Activated CD4-positive, alpha-beta T cell treated with anti-CD3 and anti-CD28 coated beads, Interleukin-10, Interleukin-2, amounts not matched to agents 100 ng/mL and 50 ng/mL, durations not matched to agents 16 hours and 8 hours (primary cell): ENCODE results near the gene BRSK1.
A peak's percentile ranks its signal among the peaks of the same experiment; 100 is the strongest.

ENCODE experiments used
- DNase-seq: peaks from one replicate; pipeline ENCODE4 v3.0.0-alpha.2; 2020

Gene BRSK1

DNA sequence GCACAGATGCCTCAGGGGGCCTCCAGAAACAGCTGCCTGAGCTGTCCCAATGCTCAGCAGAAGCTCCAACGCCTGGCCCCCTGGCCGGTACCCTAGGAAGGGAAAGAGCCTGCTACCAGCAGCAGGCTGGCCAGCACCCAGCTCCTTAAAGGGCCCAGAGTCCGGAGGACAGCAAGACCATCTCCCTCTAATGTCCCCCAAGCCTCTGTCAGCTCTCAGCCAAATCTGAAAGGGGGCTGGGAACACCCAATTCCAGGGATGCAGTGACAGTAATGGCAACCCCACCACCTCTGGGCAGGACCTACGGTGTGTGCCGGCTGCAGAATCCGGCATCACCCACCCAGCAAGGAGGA lies 29.2 kb upstream of the BRSK1 start:
- no peak for DNase-seq

GRCh38 chr19:55255618-55256423 lies 28.0 kb upstream of the BRSK1 start:
- DNase-seq = peak; percentile 83

DNA sequence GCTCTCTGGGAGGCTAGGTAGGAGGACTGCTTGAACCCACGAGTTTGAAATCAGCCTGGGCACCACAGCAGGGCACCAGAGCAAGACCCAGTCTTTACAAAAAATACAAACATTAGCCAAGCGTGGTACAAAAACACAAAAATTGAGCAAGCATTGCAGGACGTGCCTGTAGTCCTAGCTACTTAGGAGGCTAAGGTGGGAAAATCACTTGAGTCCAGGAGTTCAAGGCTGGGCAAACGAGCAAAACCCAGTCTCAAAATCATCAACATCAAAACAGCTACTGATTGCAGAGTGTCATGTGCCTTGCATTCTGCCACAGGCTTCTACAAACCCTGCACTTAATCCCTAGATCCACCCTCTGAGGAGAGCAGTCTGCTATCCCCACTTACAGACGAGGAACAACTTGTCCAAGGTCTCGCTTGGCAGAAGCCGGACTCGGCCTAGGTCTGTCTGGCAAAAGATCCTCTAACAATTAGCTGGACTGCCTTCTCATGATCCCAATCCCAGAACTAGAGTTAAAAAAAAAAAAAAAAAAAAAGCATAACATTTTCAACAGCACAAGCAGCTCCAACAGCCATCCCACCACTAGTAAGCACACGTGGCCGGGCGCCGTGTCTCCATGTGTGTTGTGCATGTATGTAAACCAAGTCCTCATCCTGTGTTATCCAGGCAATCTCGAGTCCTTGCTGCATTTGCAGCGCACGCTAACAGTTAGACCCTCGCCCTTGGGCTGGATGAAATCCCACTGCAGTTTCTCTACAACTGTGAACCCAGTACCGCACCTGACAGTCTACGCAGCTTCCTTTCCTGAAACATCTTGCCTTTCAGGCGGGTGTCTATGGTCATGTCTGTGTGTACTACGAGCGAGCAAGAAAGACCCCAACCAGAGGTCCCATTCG lies 27.0 kb upstream of the BRSK1 start:
- no peak for DNase-seq

- DNase-seq = peak; percentile 56
Measured at GRCh38 chr19:55257461-55258420, 26.1 kb upstream of the BRSK1 start.

GRCh38 chr19:55258476-55258827 lies 25.3 kb upstream of the BRSK1 start:
- peak; percentile 44 for DNase-seq

DNA sequence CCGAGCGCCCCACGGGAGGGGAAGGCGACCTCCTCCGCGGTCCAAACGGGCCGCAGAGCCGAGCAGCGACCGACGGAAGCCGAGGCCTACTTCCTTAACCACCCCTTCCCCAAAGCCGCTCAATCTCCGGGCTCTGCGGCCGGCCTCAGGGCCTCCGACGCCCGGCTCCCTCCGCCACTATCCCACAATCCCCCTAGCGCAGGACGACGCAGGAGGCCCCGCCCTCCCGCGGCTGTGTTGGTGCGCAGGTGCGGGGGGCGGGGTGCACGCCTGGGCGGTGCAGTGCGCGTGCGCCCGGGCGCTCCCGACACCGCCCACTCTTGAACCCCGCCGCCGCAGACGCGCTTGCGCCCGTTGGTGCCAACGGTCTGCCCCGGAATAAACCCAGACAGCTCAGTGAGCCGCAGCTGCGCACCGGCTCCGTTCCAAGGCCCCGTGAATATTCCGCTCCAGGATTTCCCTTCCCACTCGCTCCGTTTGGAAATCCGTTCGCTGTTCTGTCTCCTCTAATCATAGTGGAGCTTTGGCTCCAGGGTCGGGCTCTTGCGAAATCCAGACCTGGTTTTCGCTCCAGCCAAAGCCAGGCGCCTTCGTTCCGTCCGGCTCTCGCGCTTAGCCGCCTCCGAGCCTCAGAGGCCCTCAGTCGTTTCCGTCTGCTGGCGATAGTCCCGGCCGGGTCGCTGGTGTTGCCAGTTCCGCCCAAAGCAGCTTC lies 24.8 kb upstream of the BRSK1 start, which contains the start of gene PPP6R1:
TSS of gene PPP6R1 (minus strand) at position 190 of the 712 bp plus-strand sequence. CDS start 11,914 bp downstream, outside the sequence.
- DNase-seq = peak; percentile 98

DNA sequence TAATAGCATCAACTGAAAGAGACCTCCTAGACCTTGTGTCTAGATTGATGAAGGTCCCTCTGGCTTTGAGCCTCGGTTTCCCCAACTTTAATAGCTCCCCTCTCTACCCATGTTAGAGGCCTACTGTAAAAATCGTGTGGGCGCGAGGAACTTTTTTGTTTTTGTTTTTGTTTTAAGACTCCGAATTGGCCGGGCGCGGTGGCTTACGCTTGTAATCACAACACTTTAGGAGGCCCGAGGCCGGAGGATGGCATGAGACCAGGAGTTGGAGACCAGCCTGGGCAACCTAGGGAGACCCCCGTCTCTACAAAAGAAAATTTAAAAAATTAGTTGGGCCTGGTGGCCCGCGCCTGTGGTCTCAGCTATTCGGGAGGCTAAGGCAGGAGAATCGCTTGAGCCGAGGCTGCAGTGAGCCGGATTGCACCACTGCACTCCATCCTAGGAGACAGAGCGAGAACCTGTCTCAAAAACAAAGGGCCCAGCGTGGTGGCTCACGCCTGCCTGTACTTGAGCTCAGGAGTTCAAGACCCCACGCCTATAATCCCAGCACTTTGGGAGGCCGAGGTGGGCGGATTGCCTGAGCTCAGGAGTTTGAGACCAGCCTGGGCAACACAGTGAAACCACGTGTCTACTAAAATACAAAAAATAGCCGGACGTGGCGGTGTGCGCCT lies 24.1 kb upstream of the BRSK1 start:
- DNase-seq = no peak

DNA sequence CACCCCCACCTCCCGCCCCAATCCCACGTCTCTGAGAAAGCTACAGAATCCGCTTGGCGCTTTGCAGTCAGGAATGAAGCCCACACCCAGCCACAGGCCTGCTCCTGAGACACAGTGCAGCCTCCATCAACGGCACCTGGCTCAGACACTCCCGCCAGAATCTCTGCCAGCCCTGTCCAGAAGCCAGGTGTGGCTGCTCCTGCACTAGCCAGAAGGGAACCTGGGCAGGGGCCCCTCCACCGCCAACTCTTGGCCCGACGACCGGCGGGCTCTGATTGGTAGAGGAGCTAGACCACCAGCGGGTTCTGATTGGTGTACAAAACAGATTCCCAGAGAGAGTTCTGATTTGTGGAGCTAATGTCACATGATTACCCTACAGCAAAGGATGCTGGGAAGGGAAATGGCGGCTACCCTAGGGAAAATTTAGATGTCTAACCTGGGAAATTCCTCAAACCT lies 22.1 kb upstream of the BRSK1 start:
- DNase-seq = no peak

DNA sequence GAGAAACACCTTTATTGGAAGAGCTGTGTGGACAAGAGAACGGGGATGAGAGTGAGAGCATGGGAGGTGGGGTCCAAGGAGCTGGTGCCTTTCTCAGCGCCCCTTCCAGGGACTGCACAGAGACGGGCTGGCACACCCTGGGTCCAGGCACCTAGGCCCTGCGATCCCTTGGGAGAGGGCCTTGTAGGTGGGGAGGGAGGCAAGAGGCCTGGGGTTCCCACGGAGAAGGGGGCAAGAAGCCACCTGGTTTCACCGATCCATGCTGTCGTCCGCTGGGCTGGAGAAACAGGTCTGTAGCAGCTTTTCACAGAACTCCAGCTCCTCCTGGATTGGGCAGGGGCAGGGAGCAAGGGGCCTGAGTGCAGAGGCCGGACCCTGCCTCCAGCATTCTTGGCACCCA lies 21.4 kb upstream of the BRSK1 start:
- DNase-seq = no peak

DNA sequence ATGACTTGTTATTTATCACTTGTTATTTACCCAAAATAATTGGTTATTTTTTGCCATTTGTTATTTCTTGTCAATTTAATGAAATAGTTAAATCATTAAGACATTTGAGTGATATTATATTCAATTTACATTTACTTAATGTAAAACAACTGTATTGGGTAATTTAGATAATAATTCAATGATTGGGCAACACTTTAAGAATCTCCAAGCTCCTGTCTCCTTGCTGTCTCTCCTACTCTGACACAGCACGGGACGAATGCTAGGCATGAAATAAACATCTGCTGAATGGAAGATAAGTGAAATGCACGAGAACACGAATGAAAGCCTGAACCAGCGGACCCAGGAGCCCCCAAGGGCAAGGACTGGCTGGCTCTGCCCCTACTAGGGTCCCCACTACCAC lies 19.3 kb upstream of the BRSK1 start:
- no peak for DNase-seq

DNA sequence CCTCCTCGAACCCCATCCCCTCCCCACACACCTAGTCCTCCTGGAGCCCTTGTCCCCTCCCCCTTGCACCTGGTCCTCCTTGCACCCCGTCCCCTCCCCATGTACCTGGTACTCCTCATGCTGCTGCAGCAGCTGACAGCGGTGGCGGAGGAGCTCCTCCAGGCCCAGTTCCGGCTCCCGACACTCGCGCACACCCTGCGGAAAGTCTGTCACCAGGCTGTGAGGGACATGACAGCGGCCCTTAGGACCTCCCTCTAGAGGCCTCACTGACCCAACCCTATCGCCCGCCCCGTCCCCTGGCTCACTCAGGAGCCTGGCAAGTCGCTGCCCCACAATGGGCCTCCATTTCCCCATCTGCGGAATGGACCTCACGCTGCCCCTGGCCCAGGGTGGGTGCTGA lies 18.6 kb upstream of the BRSK1 start:
- DNase-seq = no peak

- no peak for DNase-seq
Measured at GRCh38 chr19:55265723-55266386, 17.9 kb upstream of the BRSK1 start.

- no peak for DNase-seq
Measured at GRCh38 chr19:55266404-55266803, 17.4 kb upstream of the BRSK1 start.

DNA sequence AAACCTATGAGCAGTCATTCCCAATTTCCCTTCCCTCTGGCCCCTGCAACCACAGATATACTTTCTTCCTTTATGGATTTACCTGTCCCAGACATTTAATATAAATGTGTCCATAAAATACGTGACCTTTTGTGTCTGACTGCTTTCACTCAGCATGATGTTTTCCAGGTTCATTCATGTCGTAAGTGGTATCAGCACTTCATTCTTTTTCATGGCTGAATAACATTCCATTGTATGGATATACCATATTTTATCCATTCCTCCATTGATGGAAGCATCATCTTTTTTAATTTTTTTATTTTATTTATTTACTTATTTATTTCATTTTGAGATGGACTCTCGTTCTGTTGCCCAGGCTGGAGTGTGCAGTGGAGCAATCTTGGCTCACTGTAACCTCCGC lies 17.0 kb upstream of the BRSK1 start:
- DNase-seq = no peak

- no peak for DNase-seq
Measured at GRCh38 chr19:55269299-55269698, 14.5 kb upstream of the BRSK1 start.

- DNase-seq = no peak
Measured at GRCh38 chr19:55270172-55270942, 13.4 kb upstream of the BRSK1 start.

DNA sequence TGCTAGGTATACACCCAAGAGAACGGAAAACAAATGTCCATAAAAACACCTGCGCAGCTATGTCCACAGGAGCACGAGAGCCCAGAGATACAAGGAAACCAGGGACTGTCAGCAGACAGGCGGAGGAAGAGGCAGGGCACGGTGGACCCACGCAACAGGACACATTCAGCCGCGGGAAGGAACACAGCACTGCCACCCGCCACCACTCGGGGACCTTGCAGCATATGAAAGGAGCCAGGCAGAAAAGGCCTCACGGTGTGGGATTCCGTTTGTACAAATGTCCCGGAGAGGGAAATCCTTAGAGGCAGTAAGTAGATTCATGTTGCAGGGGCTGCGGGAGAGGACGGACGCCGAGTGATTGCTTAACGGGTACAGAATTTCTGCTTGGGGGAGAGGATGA lies 11.7 kb upstream of the BRSK1 start:
- DNase-seq = no peak

GRCh38 chr19:55273978-55274707 lies 9.7 kb upstream of the BRSK1 start:
- no peak for DNase-seq
